Measurements from ENCODE around the gene ZNF70.

Gene ZNF70

DNA sequence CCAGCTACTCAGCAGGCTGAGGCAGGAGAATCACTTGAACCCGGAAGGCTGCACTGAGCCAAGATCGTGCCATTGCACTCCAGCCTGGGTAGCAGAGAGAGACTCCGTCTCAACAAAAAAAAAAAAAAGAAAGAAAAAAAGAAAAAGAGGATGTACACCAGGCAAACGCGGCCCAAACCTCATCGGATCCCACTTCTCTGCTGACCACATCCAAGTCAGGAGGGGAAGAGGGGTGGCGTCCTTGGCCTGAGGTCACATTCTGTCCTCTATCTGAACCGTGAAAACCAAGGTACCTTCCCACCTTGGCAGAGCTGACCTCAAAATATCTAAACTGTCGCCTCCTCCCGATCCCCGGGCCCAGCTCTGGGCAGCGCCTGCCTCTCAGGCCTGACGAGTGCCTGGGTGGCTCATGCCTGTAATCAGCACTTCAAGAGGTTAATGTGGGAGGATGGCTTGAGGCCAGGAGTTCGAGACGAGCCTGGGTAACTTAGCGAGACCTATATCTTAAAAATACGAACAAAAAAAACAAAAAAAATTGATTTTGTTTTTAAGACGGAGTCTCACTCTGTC lies 35.0 kb downstream of the ZNF70 start:
- no peak for FAIRE-seq

GRCh38 chr22:23714596-23715578 lies 36.0 kb downstream of the ZNF70 start:
- no peak for FAIRE-seq

- FAIRE-seq: no peak
These were observed 37.0 kb downstream of the ZNF70 start for GRCh38 chr22:23713696-23714595.

- FAIRE-seq: no peak
These were observed 38.7 kb downstream of the ZNF70 start for GRCh38 chr22:23712256-23712655.

GRCh38 chr22:23709107-23709506 lies 41.8 kb downstream of the ZNF70 start:
- FAIRE-seq: no peak

DNA sequence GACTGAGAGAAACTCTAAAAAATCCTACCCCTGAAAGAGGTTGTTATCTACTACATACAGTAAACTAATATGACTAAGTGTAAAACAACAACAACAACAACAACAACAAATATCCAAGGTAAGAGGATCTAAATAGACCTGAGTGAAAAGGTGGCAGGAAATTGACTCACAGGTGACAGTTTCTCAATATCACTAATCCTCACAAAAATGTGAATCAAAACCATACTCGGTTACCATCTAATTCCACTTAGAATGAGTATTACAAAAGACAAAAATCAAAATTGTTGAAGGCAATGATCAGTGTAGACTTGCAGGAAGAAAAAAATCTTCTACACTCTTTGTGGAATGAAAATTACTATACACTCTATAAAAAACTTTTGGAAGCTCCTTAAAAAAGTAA lies 42.6 kb downstream of the ZNF70 start:
- no peak for FAIRE-seq

GRCh38 chr22:23705358-23705757 lies 45.6 kb downstream of the ZNF70 start:
- no peak for FAIRE-seq

DNA sequence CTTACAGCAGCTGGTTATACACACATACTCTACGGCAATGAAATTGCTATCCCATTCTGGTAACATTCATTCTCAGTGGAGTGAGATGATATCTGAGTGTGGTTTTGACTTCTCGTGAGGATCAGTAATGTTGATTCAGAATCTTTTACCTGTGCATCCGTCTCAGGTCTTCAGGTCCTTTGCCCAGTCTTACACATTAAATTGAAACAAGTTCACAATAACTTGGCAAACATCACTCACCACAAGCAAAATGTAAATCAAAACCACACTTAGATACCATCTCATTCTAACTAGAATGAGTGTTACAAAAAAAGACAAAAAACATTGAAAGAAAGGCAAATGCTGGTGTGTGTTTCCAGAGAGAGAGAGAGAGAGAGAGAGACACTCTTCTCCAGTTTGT lies 46.1 kb downstream of the ZNF70 start:
- no peak for FAIRE-seq

- no peak for FAIRE-seq
These were observed 46.9 kb downstream of the ZNF70 start for GRCh38 chr22:23704062-23704461.

- FAIRE-seq: no peak
These were observed 50.2 kb downstream of the ZNF70 start for GRCh38 chr22:23700706-23701105.

DNA sequence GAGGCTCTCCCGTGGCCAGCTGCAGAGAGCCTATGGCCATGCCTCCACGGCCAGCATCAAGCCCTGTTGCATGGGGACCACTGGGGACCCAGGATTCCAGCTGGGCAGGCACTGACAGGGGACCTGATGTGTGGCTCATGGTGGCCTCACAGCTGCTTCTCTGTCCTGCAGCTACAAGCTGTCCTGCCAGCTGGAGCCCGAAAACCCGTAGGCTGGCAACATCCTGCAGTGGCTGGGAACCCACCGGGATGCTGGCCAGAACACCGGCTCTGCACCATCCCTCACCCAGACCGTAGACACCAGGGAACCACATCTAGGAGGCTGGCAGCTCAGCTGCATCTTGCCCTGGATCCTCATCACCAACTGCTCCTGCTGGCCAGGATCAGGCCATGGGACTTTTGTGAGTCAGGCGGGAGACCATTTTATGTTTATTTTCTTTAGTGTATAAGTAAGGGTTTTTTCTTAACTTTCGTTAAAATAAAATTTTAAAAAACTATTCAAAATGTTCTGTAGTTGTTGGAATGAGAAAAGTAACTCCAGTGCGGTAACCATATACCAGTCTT lies 52.2 kb downstream of the ZNF70 start:
- no peak for FAIRE-seq

DNA sequence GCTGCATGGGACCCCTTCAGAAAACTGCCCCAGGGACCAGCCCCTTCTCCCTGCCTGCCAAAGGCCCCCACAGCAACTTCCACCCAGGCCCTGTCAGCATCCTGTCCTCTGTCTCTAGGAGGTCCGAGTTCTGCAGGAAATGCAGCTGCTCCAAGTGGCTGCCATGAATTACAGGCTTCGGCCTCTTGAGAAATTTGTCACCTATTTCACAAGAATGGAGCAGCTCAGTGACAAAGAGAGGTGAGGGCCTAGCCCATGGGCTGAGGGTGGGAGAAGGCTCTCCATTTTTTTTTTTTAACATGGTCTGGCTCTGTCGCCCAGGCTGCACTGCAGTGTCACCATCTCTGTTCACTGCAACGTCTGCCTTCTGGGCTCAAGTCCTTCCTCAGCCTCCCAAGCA lies 52.8 kb downstream of the ZNF70 start:
- FAIRE-seq: no peak

DNA sequence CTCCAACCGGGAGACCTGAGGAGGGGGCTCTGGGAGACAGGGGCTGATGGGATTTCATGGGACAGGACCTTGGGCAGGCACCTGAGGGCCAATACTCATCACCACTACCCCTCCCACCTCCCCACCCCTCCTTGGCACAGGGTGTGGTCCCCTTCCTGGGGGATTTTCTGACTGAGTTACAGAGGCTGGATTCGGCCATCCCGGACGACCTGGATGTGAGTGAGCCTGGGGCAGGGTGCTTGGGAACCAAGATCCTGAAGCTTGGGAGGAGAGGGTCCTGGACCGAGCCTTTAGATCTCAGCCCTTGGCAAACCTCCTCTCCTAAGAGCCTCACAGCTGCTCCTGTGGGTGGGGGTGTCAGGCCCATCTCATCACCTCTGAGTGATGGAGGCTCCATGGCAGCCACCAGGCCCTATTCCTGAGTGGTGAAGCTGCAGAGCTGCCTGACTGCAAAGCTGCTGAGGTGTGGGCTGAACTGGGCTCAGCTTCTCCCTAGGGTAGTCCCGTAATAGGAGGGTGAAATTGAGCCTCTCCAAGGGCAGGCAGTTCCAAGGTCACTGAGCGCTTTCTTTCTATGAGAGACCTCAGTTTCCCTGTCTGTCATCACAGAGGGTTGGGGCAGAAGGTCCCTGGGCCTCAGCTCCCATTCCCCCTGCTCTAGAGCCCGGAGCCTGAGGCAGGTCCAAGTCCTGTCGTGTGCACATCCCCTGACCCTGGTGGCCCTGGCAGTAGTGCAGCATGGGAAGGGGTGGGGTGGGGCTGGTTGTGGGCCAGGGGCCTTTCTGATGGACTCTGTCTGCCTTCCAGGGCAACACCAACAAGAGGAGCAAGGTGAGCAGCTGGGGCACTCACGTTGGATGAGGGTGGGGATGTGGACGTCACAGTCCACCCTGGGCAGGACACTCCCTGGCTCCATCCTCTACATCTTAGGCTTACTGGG lies 53.6 kb downstream of the ZNF70 start:
- FAIRE-seq: no peak

- FAIRE-seq: no peak
These were observed 54.5 kb downstream of the ZNF70 start for GRCh38 chr22:23696326-23696851.

GRCh38 chr22:23695571-23696325 lies 55.2 kb downstream of the ZNF70 start:
- FAIRE-seq: no peak

- no peak for FAIRE-seq
These were observed 55.8 kb downstream of the ZNF70 start for GRCh38 chr22:23695141-23695540.

DNA sequence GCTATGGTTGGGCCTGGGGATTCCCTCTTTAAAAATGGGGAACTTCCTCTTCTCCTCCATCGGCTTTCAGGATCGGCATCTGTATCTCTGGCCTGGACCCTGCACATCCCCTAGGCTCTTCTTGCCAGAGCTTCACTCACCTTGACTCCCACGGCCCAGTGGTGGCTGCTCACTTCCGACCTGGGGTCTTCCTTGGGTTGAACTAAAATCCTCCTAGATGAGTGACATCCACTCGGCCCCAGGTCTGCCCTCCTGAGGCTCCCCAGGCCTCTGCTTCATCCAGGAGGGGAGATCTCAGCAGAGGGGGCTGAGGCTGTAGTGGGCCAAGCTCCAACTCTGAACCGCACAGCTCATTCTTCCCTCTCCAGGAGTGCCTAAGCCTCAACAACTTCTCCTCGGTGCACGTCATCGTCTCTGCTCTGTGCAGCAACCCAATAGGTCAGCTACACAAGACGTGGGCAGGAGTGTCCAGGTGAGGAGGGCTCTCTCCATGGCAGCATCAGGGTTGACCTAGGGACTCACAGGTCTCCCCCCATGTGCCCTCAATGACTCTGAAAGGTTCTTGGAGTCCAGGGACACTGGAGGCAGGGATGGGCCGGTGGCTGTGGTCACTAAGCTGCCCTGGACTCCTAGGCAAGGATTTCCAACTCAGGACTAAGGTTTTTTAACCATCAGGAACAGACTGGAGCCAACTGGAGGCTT lies 56.8 kb downstream of the ZNF70 start:
- FAIRE-seq: no peak

DNA sequence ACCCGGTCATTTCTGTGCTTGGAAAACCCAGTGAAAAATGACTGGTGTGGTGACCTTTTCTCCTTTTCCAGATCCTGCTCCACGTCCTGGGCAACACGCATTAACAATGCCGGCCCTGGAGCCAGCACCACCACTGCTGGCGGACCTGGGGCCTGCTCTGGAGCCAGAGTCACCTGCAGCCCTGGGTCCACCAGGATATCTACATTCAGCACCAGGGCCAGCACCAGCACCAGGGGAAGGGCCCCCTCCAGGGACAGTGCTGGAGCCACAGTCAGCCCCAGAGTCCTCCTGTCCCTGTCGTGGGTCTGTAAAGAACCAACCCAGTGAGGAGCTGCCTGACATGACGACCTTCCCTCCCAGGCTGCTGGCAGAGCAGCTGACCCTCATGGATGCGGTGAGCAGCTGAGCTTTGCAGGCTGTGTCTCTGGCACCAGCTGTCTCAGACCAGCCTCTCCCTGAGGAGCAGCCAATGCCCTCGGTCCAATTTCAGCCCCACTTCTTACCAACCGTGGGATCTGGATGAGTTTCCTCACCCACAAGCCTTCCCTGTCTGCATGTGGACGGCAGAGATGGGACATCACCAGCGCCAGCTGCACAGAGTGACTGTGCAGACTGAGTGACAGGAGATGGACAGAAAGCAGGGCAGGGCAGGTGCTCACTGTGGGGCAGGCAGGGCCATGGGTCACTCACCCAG lies 58.2 kb downstream of the ZNF70 start:
- FAIRE-seq: no peak

DNA sequence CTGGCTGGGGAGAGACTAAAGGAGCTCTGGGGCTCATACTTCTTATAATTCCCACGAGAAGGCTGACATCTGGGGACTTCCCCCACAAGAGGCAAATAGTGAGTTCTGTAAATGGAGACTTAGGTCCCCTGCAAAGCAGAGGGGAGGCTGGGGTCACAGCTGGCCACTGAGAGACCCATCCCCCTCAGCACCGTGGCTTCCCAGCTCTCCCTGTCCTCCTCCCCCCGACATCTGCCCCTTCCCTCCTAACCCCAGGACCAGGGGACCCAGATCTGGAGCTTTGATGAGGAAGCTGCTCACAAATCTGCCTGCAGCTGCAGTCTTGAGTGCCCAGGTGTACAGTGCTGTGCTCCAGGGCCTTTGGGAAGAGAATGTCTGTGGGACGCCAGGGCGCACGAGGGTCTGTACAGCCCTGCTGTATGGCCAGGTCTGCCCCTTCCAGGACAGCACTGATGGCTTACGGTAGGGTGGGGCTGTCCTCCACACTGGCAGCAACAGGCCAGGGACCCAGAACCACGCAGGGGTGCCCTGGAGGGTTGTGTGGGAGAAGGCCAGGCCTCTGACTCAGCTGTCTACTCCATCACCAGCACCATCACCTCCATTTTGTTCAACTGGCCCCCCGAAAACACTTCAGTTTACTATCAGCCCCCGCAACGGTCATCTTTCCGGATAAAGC lies 59.0 kb downstream of the ZNF70 start:
- no peak for FAIRE-seq
